Chondrocyte (in vitro differentiated cells): ENCODE data around the gene ZNF438. TPM values are rescaled to one million over a fixed set of nuclear protein-coding genes. Genes with fewer than 3 reads are reported as not detected.
"Not testable (repeated sequence)": the region's sequence is repeated elsewhere in the genome, so short reads cannot be mapped to it uniquely, and the experiment has no call there.

Experiments
- DNase-seq: peaks from one replicate; pipeline ENCODE4 v3.0.0; 2021; ENCODE audit warnings: mixed read lengths, low spot score
- H3K27ac Mint-ChIP-seq: one replicate; pipeline ENCODE4 v1.8.0; 2021; ENCODE audit warnings: mild to moderate bottlenecking, moderate library complexity, mixed read lengths; ENCODE audit not compliant: unreplicated experiment
- H3K27me3 Mint-ChIP-seq: 2 replicates; pipeline ENCODE4 v1.8.0; 2021; ENCODE audit warnings: low read depth, mixed read lengths
- H3K36me3 Mint-ChIP-seq: 2 replicates; pipeline ENCODE4 v1.8.0; 2021; ENCODE audit warnings: low read depth, mixed read lengths
- H3K4me1 Mint-ChIP-seq: 2 replicates; pipeline ENCODE4 v1.8.0; 2021; ENCODE audit warnings: low read depth, mild to moderate bottlenecking, mixed read lengths
- H3K4me3 Mint-ChIP-seq: one replicate; pipeline ENCODE4 v1.8.0; 2021; ENCODE audit warnings: mild to moderate bottlenecking, moderate library complexity, mixed read lengths; ENCODE audit not compliant: unreplicated experiment
- H3K9me3 Mint-ChIP-seq: 2 replicates; pipeline ENCODE4 v1.8.0; 2021; ENCODE audit warnings: low read depth, mixed read lengths
- CTCF ChIP-seq: fragments of 200-600 bp; sonication (generic); IDR thresholded peaks from 2 replicates; pipeline ENCODE4 v1.5.0; 2021; ENCODE audit warnings: antibody characterized with exemption, mild to moderate bottlenecking, moderate library complexity
- total RNA-seq: library from RNA; stranded (reverse); gene quantifications from 3 replicates; pipeline ENCODE4 v1.2.1, GENCODE V29; 2021

The ZNF438 gene
- total RNA-seq, 1 donor from 2014 or later: 4.9 TPM

DNA sequence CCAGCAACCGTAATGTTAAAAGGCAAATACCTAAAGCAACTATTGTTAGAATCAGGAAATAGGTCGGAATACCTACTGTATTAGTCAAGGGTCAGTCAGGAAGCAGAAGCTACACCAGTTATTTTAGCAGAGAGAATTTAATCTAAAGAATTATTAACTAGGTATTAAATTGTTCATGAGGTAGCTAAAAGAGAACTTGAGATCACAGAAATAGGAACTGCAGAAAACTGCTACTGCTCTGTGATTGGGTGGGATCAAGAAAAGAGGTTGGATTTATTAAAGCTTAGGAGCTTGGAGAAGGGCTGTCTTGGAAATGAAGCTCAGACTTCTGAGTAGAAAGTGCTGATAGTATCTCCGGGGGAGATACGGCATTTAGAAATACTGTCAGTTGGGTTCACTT, 20.0 kb upstream of the ZNF438 start:
- Mint-ChIP-seq H3K27me3 (no peaks in the 10 kb centered on the region), H3K36me3 (peaks cover 3% of the 10 kb centered on the region), H3K4me1 (peaks cover 7% of the 10 kb centered on the region), H3K4me3 (no peak overlapping the region), H3K27ac (no peak overlapping the region), H3K9me3 (peaks cover 17% of the 10 kb centered on the region)
- TF ChIP-seq CTCF: no peak
- no peak for DNase-seq

GRCh38 chr10:31042670-31043069, 11.0 kb upstream of the ZNF438 start:
- H3K9me3 Mint-ChIP-seq: peaks cover 6% of the 10 kb centered on the region
- no peak overlapping the region for H3K27ac Mint-ChIP-seq
- H3K27me3 Mint-ChIP-seq: no peaks in the 10 kb centered on the region

DNA sequence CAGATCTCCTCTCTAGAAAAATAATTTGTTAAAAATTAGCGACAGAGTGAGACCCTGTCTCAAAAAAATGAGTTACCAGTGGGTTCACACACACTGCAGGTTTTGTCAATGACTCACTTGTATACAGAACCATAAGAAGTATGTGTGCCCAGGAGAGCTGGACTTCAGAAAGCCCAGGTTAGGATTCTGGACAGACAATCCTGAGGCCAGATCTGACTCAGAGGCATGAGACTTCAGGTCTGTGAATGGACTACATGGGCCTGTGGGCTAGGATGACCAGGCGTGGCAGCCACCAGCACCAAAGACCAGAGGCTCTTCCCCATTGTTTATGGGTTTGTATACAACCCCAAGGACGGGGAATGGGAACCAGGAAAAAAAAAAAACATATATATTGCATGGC, 9.3 kb upstream of the ZNF438 start:
- TF ChIP-seq CTCF: no peak
- Mint-ChIP-seq H3K27ac (no peak overlapping the region), H3K4me3 (no peak overlapping the region), H3K9me3 (peaks cover 6% of the 10 kb centered on the region), H3K27me3 (no peaks in the 10 kb centered on the region), H3K4me1 (peaks cover 5% of the 10 kb centered on the region), H3K36me3 (no peaks in the 10 kb centered on the region)
- DNase-seq: no peak

More at GRCh38 chr10:31042670-31043069, 11.0 kb upstream of the ZNF438 start:
- no peak overlapping the region for H3K4me3 Mint-ChIP-seq
- TF ChIP-seq CTCF: no peak
- no peaks in the 10 kb centered on the region for H3K4me1 Mint-ChIP-seq
- no peaks in the 10 kb centered on the region for H3K36me3 Mint-ChIP-seq
- no peak for DNase-seq

DNA sequence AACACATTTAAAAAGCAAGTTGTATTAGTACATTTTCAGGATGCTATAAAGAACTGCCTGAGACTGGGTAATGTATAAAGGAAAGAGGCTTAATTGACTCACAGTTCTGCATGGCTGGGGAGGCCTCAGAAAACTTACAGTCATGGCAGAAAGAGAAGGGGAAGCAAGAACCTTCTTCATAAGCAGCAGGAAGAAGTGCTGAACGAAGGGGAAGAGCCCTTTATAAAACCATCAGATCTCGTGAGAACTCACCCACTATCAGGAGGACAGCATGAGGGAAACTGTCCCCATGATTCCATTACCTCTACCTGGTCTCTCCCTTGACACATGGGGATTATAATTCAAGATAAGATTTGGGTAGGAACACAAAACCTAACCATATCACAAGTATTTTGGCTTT, 7.3 kb upstream of the ZNF438 start:
- H3K4me3 Mint-ChIP-seq, DNase-seq, H3K9me3 Mint-ChIP-seq, H3K36me3 Mint-ChIP-seq, H3K27ac Mint-ChIP-seq, H3K27me3 Mint-ChIP-seq: not testable (repeated sequence)
- H3K4me1 Mint-ChIP-seq: peaks cover 23% of the 10 kb centered on the region

GRCh38 chr10:31037749-31038148, 6.1 kb upstream of the ZNF438 start:
- TF ChIP-seq CTCF: no peak
- Mint-ChIP-seq H3K27ac (no peak overlapping the region), H3K4me1 (peaks cover 32% of the 10 kb centered on the region), H3K27me3 (no peaks in the 10 kb centered on the region), H3K9me3 (peaks cover 3% of the 10 kb centered on the region), H3K36me3 (no peaks in the 10 kb centered on the region), H3K4me3 (no peak overlapping the region)
- no peak for DNase-seq

DNA sequence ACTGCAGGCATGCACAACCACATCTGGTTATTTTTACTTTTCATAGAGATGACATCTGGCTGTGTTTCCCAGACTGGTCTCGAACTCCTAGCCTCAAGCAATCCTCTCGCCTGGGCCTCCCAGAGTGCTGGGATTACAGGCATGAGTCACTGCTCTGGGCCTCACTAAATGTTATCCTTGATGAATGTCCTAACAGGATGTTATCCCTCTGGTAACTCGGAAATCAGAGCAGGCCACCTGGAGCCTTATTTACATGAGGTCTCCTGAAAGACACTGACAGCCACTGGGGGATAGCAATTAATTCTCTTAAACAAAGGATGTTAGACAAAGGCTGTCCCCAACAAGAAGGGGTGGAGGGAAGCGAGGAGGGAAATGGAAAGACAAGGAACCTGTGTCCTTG, 4.5 kb upstream of the ZNF438 start:
- H3K4me1 Mint-ChIP-seq: peaks cover 41% of the 10 kb centered on the region
- no peak overlapping the region for H3K27ac Mint-ChIP-seq

More for the DNA sequence above, 4.5 kb upstream of the ZNF438 start:
- Mint-ChIP-seq H3K4me3 (no peak overlapping the region), H3K36me3 (no peaks in the 10 kb centered on the region), H3K9me3 (peaks cover 3% of the 10 kb centered on the region), H3K27me3 (no peaks in the 10 kb centered on the region)
- DNase-seq: no peak
- no peak for TF ChIP-seq CTCF
